HepG2 (cell line): ENCODE data around the gene EVI5. TPM values are rescaled to one million over a fixed set of nuclear protein-coding genes. Genes with fewer than 3 reads are reported as not detected.
A peak's percentile ranks its signal among the peaks of the same experiment; 100 is the strongest.

Experiments
- ATAC-seq: fragments of 200-7000 bp; cut with Tn5 transposase; 3 replicates; pipeline ENCODE4 v1.9.1; 2020; ENCODE audit warnings: mild to moderate bottlenecking, moderate library complexity
- BruUV-seq: library from RNA; stranded (reverse); fragments of 400-500 nt; replicated peaks from 2 replicates; lab custom pipeline; 2021; lab: Mats Ljungman, UMichigan
- CTCF ChIA-PET: fragments of 300-600 bp; formaldehyde crosslinking; extraction: SDS; loops from one replicate; lab custom pipeline; 2021; ENCODE audit warnings: low total read pairs, inconsistent platforms, low intra/inter-chr PET ratio; lab: Yijun Ruan, JAX
- POLR2A ChIA-PET: fragments of 350-600 bp; sonication (Branson Sonifier 250); formaldehyde crosslinking; loops from one replicate; lab custom pipeline; 2020; ENCODE audit warnings: antibody characterized with exemption, inconsistent platforms; lab: Yijun Ruan, JAX
- DNase-seq: peaks from one replicate; pipeline ENCODE4 v3.0.0-alpha.2; 2015; ENCODE audit warnings: low spot score
- FAIRE-seq: peaks from 3 replicates; lab custom pipeline; 2011; peaks lifted over from hg19 to GRCh38; lab: Jason Lieb, UNC
- H2AFZ ChIP-seq: one replicate; pipeline ENCODE4 v1.6.1; 2011; ENCODE audit warnings: low read length, inconsistent platforms
- H3K27ac ChIP-seq: fragments of 300-600 bp; 3 replicates; pipeline ENCODE4 v1.8.0; 2011; ENCODE audit warnings: mixed run types, mild to moderate bottlenecking, mixed read lengths, low read length, inconsistent platforms; ENCODE audit not compliant: insufficient read depth; ENCODE audit errors: extremely low read length
- H3K27me3 ChIP-seq, 2 experiments: fragments of 200-600 bp in 1 of 2; 2 replicates in 1 of 2; 3 replicates in 1 of 2; pipeline versions ENCODE4 v1.6.0 to v1.8.0; 2011; ENCODE audit warnings: low read length in 2 of 2, mild to moderate bottlenecking in 2 of 2, moderate library complexity in 2 of 2, inconsistent platforms in 1 of 2; ENCODE audit not compliant: insufficient read depth in 2 of 2, control insufficient read depth in 1 of 2
- H3K36me3 ChIP-seq, 2 experiments: fragments of 200-600 bp in 1 of 2; replicated peaks in 1 of 2; 2 replicates in 1 of 2; 3 replicates in 1 of 2; pipeline versions ENCODE4 v1.5.1 to v1.8.0; 2011; ENCODE audit warnings: low read length in 2 of 2, inconsistent platforms in 1 of 2; ENCODE audit not compliant: insufficient read depth in 2 of 2, control insufficient read depth in 1 of 2
- H3K4me1 ChIP-seq: 2 replicates; pipeline ENCODE4 v1.5.1; 2012; ENCODE audit warnings: low read length, inconsistent platforms; ENCODE audit not compliant: insufficient read depth
- H3K4me2 ChIP-seq: 2 replicates; pipeline ENCODE4 v1.6.0; 2011; ENCODE audit warnings: low read depth, low read length, inconsistent platforms
- H3K4me3 ChIP-seq, 3 experiments: fragments of 200-600 bp in 1 of 3; sonication (generic), shearing (Covaris generic) in 1 of 3; replicated peaks in 1 of 3; 2 replicates each; pipeline ENCODE4 v1.5.1; 2011 to 2016; ENCODE audit warnings: low read length in 3 of 3, inconsistent platforms in 2 of 3, low read depth in 2 of 3, mild to moderate bottlenecking in 2 of 3, control low read depth in 1 of 3, mixed read lengths in 1 of 3; ENCODE audit not compliant: insufficient read depth in 1 of 3
- H3K79me2 ChIP-seq: one replicate; pipeline ENCODE4 v1.6.1; 2011; ENCODE audit warnings: low read length, inconsistent platforms; ENCODE audit not compliant: insufficient read depth
- H3K9ac ChIP-seq: 2 replicates; pipeline ENCODE4 v1.6.0; 2011; ENCODE audit warnings: mild to moderate bottlenecking, low read depth, low read length, inconsistent platforms; ENCODE audit not compliant: insufficient read depth
- H3K9me3 ChIP-seq: 2 replicates; pipeline ENCODE4 v1.5.1; 2012; ENCODE audit warnings: mild to moderate bottlenecking, low read length
- H4K20me1 ChIP-seq: 2 replicates; pipeline ENCODE4 v1.6.0; 2011; ENCODE audit warnings: inconsistent platforms, mild to moderate bottlenecking, low read length, moderate library complexity; ENCODE audit not compliant: insufficient read depth
- HNRNPH1 ChIP-seq: fragments of 200-400 bp; formaldehyde crosslinking; optimal IDR thresholded peaks from 2 replicates; pipeline ENCODE3; 2017; ENCODE audit warnings: mild to moderate bottlenecking, low read depth, low read length
- HNRNPL ChIP-seq: fragments of 200-400 bp; formaldehyde crosslinking; IDR thresholded peaks from 2 replicates; pipeline ENCODE4 v1.6.1; 2017; ENCODE audit warnings: mild to moderate bottlenecking, low read depth, low read length
- MTA1 ChIP-seq: sonication (generic); formaldehyde crosslinking; IDR thresholded peaks from 2 replicates; pipeline ENCODE4 v1.4.0; 2020; ENCODE audit warnings: missing genetic modification reagents, mild to moderate bottlenecking, borderline replicate concordance
- MTF1 ChIP-seq: sonication (generic); formaldehyde crosslinking; IDR thresholded peaks from 2 replicates; pipeline ENCODE4 v1.5.0; 2020; ENCODE audit warnings: missing genetic modification reagents
- NFYC ChIP-seq: IDR thresholded peaks from 2 replicates; pipeline ENCODE4 v1.6.1; 2016; ENCODE audit warnings: missing genetic modification reagents, missing compliant biosample characterization
- PCBP1 ChIP-seq: fragments of 200-400 bp; formaldehyde crosslinking; IDR thresholded peaks from 2 replicates; pipeline ENCODE4 v1.6.1; 2017; ENCODE audit warnings: mild to moderate bottlenecking, low read depth, low read length, borderline replicate concordance
- RARA ChIP-seq: IDR thresholded peaks from 2 replicates; pipeline ENCODE4 v1.6.1; 2016; ENCODE audit warnings: missing genetic modification reagents, missing compliant biosample characterization
- ZFP62 ChIP-seq: sonication (generic); formaldehyde crosslinking; IDR thresholded peaks from 2 replicates; pipeline ENCODE4 v1.4.0; 2020; ENCODE audit warnings: missing genetic modification reagents
- ZNF629 ChIP-seq: sonication (generic); formaldehyde crosslinking; conservative IDR thresholded peaks from 2 replicates; pipeline ENCODE4 v1.5.0; 2020; ENCODE audit warnings: missing genetic modification reagents
- ZNF839 ChIP-seq: sonication (generic); formaldehyde crosslinking; IDR thresholded peaks from 2 replicates; pipeline ENCODE4 v1.4.0; 2020; ENCODE audit warnings: missing genetic modification reagents, mild to moderate bottlenecking, borderline replicate concordance
- WGBS: methylation state at CpG from one replicate; pipeline ENCODE4 v1.1.6; 2017; ENCODE audit warnings: low lambda C conversion rate; 5-methylcytosine and 5-hydroxymethylcytosine counted together
- in situ Hi-C: cut with HindIII; loops from 2 replicates; pipeline ENCODE4 v1.10.0; 2017; ENCODE audit warnings: low pct_unique_long_range_greater_than_20kb; ENCODE audit not compliant: extremely low pct_ligation_motif_present
- intact Hi-C: fragments of 100-400 bp; cut with micrococcal nuclease; formaldehyde crosslinking; loops from one replicate; pipeline ENCODE4 v1.10.0; 2022; ENCODE audit not compliant: unreplicated experiment
- polyA plus RNA-seq, 8 experiments: library from polyadenylated mRNA; depleted of rRNA in 3 of 8; stranded (reverse) in 7 of 8; unstranded in 1 of 8; fragments of >200 nt; fragmentation: Illumina TruSeq in 4 of 8; extraction: Trizol in 4 of 8; gene quantifications; 2 replicates each; pipeline versions ENCODE4 v1.2.1 to v1.2.3, GENCODE V29; 2011 to 2016; ENCODE audit warnings: low read depth in 4 of 8, missing spikeins in 1 of 8, mixed read lengths in 1 of 8; ENCODE audit not compliant: insufficient read depth in 1 of 8
- total RNA-seq, 5 experiments: library from RNA; depleted of rRNA; stranded (reverse); fragments of >200 nt; fragmentation: Illumina TruSeq; extraction: Trizol; gene quantifications; 2 replicates each; pipeline ENCODE4 v1.2.3, GENCODE V29; 2016; ENCODE audit warnings: low read depth in 1 of 5
- TF ChIP-seq, protein P1 (sequence below): sonication (generic); formaldehyde crosslinking; IDR thresholded peaks from 2 replicates; pipeline ENCODE4 v1.4.0; 2020; ENCODE audit warnings: missing genetic modification reagents
- TF ChIP-seq, protein P2 (sequence below): IDR thresholded peaks from 2 replicates; pipeline ENCODE4 v1.6.1; 2012; ENCODE audit warnings: low read depth, low read length, improper control_type of control experiment
- TF ChIP-seq, protein P3 (sequence below): sonication (generic); formaldehyde crosslinking; IDR thresholded peaks from 2 replicates; pipeline ENCODE4 v1.8.1; 2023; ENCODE audit warnings: missing genetic modification reagents, mild to moderate bottlenecking, borderline replicate concordance

The EVI5 gene
- total and polyA plus RNA-seq, 2 of the 13 experiments (the other 11 are each of a cell fraction or from before 2014, with no cell fraction given): 4.0 to 12.6 TPM

DNA sequence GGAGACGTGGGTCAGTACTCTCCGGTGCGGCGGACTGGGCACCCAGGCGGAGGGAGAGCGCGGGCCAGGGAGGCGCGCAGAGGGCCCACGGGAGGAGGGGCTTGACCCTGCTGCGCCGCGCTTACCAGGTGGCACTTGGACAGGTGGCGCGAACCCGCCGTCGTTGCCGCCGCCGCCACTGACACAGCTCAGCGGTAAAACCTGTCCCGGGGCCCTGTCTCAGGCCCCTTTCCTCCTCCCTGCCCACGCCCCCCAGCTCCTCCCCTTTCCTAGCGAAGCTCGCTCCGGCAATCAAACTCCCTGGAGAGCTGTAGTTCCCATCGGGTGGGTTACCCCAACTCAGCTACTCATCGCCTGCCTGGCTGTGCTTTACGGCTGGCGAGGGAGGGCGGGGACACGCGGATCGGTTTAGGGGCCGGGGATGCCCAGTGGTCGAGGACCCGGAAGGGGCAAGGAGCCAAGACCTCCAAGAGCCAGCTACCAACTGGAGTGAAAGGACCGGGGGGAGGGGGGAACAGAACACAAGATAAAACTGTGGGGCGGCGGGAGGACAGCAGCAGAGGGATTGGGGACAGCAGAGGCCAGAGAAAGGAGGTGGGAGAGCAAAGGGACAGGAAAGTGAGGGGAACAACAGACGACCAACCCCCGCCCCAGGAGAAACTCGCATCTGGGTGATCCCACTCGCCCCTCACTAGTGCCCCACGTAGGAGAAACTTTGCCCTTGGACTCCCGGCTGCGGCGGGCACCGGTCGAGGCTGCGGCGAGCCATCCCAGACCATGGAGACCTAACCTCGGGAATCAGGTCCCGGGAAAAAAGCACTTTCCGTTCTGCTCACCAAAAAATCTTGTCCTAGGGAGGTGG lies 301.1 kb downstream of the EVI5 start:
- ChIA-PET POLR2A (interaction anchor here (0.7 kb wide), 1 partner anchor 1001 kb away, joined by 3 read pairs; no protein-coding TSS in a partner anchor), CTCF (no interaction called here)
- intact Hi-C loops (no loop called here), in situ Hi-C loops (loop anchor here (5.0 kb wide), 1 partner anchor 113 kb away; no protein-coding TSS in a partner anchor)
- Histone ChIP-seq H4K20me1 (no peaks in the 10 kb centered on the region), H3K27ac (no peak overlapping the region), H3K4me2 (peak overlapping the region; percentile 87), H2AFZ (no peak overlapping the region), H3K79me2 (no peaks in the 10 kb centered on the region), H3K4me1 (peaks cover 24% of the 10 kb centered on the region), H3K36me3 (peaks cover 0 to 2% of the 10 kb centered on the region in 2 experiments; a peak in 3 of 5 replicates), H3K4me3 (peak overlapping the region; percentile 68 to 89 (median 87); a peak in 5 of 6 replicates), H3K9ac (peak overlapping the region; percentile 78), H3K27me3 (no peaks in the 10 kb centered on the region; a peak in 2 of 5 replicates), H3K9me3 (no peaks in the 10 kb centered on the region)
- no peak for DNase-seq
- 64% methylated on average over 36 of the region's 56 CpGs for WGBS
- ATAC-seq: no peak
- no TSS peak for BruUV-seq
- no peak for FAIRE-seq
- TF ChIP-seq ZFP62 (CRISPR knock-in tag) (no peak), RARA (no peak), ZNF629 (CRISPR knock-in tag) (no peak), PCBP1 (0 out of 2 replicates have a peak, but pooled peaks have one; percentile 25), MTF1 (CRISPR knock-in tag) (no peak), ZNF839 (no peak), HNRNPL (0 out of 2 replicates have a peak, but pooled peaks have one; percentile 25), NFYC (CRISPR knock-in tag) (no peak), HNRNPH1 (no peak), MTA1 (CRISPR knock-in tag) (0 out of 2 replicates have a peak, but pooled peaks have one; percentile 19)
- TF ChIP-seq, protein P1, sequence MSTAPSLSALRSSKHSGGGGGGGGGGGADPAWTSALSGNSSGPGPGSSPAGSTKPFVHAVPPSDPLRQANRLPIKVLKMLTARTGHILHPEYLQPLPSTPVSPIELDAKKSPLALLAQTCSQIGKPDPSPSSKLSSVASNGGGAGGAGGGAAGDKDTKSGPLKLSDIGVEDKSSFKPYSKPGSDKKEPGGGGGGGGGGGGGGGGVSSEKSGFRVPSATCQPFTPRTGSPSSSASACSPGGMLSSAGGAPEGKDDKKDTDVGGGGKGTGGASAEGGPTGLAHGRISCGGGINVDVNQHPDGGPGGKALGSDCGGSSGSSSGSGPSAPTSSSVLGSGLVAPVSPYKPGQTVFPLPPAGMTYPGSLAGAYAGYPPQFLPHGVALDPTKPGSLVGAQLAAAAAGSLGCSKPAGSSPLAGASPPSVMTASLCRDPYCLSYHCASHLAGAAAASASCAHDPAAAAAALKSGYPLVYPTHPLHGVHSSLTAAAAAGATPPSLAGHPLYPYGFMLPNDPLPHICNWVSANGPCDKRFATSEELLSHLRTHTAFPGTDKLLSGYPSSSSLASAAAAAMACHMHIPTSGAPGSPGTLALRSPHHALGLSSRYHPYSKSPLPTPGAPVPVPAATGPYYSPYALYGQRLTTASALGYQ (CRISPR knock-in tag): no peak
- TF ChIP-seq, protein P2, sequence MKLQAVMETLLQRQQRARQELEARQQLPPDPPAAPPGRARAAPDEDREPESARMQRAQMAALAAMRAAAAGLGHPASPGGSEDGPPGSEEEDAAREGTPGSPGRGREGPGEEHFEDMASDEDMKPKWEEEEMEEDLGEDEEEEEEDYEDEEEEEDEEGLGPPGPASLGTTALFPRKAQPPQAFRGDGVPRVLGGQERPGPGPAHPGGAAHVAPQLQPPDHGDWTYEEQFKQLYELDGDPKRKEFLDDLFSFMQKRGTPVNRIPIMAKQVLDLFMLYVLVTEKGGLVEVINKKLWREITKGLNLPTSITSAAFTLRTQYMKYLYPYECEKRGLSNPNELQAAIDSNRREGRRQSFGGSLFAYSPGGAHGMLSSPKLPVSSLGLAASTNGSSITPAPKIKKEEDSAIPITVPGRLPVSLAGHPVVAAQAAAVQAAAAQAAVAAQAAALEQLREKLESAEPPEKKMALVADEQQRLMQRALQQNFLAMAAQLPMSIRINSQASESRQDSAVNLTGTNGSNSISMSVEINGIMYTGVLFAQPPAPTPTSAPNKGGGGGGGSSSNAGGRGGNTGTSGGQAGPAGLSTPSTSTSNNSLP: no peak
- TF ChIP-seq, protein P3, sequence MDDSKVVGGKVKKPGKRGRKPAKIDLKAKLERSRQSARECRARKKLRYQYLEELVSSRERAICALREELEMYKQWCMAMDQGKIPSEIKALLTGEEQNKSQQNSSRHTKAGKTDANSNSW (CRISPR knock-in tag): no peak
